B cell (primary cell): ENCODE measurements around the gene GNS.

ENCODE experiments used
- EZH2 ChIP-seq: IDR thresholded peaks from 2 replicates; pipeline ENCODE4 v1.6.1; 2012; ENCODE audit warnings: borderline replicate concordance, low read depth, mild to moderate bottlenecking, moderate library complexity, low read length; ENCODE audit not compliant: insufficient read depth, poor library complexity, severe bottlenecking
- TF ChIP-seq, protein P1 (sequence below): fragments of 200-600 bp; IDR thresholded peaks from one replicate; pipeline ENCODE4 v1.8.0; 2022; ENCODE audit warnings: antibody characterized with exemption, mild to moderate bottlenecking

DNA sequence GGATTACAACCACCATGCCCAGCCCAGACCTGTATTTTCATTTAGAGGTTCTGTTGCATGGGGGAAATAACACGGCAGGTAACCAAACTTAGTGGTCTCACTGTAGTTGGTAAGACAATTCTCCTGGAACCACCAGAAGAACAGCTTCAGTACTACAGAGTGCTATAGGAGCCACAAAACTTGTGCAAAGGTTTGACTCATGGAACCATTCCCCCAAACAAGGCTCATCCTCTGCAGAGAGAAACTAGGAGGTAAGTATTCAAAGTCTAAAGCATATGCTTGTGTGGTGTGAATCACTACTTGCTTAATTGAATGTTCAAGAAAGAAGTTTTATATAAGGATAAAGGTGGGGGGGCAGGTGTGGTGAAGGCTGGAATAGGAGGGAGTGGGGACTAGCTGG is 58.7 kb downstream of the GNS start:
- TF ChIP-seq EZH2 = no peak
- TF ChIP-seq, protein P1, sequence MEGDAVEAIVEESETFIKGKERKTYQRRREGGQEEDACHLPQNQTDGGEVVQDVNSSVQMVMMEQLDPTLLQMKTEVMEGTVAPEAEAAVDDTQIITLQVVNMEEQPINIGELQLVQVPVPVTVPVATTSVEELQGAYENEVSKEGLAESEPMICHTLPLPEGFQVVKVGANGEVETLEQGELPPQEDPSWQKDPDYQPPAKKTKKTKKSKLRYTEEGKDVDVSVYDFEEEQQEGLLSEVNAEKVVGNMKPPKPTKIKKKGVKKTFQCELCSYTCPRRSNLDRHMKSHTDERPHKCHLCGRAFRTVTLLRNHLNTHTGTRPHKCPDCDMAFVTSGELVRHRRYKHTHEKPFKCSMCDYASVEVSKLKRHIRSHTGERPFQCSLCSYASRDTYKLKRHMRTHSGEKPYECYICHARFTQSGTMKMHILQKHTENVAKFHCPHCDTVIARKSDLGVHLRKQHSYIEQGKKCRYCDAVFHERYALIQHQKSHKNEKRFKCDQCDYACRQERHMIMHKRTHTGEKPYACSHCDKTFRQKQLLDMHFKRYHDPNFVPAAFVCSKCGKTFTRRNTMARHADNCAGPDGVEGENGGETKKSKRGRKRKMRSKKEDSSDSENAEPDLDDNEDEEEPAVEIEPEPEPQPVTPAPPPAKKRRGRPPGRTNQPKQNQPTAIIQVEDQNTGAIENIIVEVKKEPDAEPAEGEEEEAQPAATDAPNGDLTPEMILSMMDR = no peak
